ENCODE results near the gene OR6C6.

DNA sequence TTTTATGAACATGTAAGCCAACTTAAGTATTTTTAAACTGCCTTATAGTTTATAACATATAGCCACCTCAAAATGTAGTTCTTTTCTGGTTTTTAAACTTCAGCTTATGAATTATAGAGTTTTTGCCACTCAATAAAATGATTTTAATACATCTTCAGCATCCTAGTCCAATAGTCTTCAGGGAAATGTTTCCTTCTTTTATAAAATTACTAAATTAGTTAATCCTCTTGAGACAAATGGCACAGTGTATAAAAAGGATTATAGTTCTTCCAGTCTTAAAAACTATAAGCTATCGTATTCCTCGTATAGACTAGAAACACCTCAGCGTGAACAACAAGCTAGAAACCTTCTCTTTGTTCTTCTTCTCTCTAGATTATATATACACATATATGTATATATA is 52.1 kb downstream of the OR6C6 start, which contains the start of gene OR6C74:
- TF ChIP-seq CTCF (IDR thresholded peaks at IDR 0.05; ENCODE audit: low read length): no peak
- no peak for TF ChIP-seq EZH2phosphoT487 (IDR thresholded peaks at IDR 0.05; ENCODE audit: low read length)
- no peak for TF ChIP-seq EZH2 (optimal IDR thresholded peaks at IDR 0.05; ENCODE audit: low read depth, low read length)

Data from MM.1S (cell line).